Neural cell (in vitro differentiated cells): ENCODE measurements around the gene CAPN8. TPM values are rescaled to one million over a fixed set of nuclear protein-coding genes. Genes with fewer than 3 reads are reported as not detected.

Source experiments
- H2AFZ ChIP-seq: fragments of 200-600, 300-800 bp; sonication (generic), shearing (Covaris generic); 2 replicates; pipeline ENCODE4 v1.6.0; 2014; ENCODE audit warnings: low read depth, mild to moderate bottlenecking, antibody characterized with exemption, low read length, moderate library complexity
- H3F3A ChIP-seq: fragments of 200-600 bp; shearing (Covaris generic); 2 replicates; pipeline ENCODE4 v1.6.1; 2016; ENCODE audit warnings: mild to moderate bottlenecking, moderate library complexity, mixed read lengths, antibody characterized with exemption, low read length; ENCODE audit not compliant: insufficient read depth, poor library complexity, severe bottlenecking
- H3K27ac ChIP-seq: fragments of 200-600, 300-800 bp; sonication (generic), shearing (Covaris generic); 2 replicates; pipeline ENCODE4 v1.5.1; 2014; ENCODE audit warnings: mild to moderate bottlenecking, low read length, moderate library complexity
- H3K27me3 ChIP-seq: fragments of 300-800, 200-600 bp; sonication (generic), shearing (Covaris generic); 2 replicates; pipeline ENCODE4 v1.6.0; 2014; ENCODE audit warnings: mild to moderate bottlenecking, low read depth, low read length, moderate library complexity; ENCODE audit not compliant: insufficient read depth
- H3K36me3 ChIP-seq: fragments of 300-800, 200-600 bp; sonication (generic), shearing (Covaris generic); 2 replicates; pipeline ENCODE4 v1.5.1; 2014; ENCODE audit warnings: mild to moderate bottlenecking, antibody characterized with exemption, low read length, moderate library complexity; ENCODE audit not compliant: insufficient read depth
- H3K4me2 ChIP-seq: fragments of 300-800, 200-600 bp; sonication (generic), shearing (Covaris generic); 2 replicates; pipeline ENCODE4 v1.6.0; 2014; ENCODE audit warnings: mild to moderate bottlenecking, low read length
- H3K4me3 ChIP-seq: fragments of 300-800, 200-600 bp; sonication (generic), shearing (Covaris generic); 2 replicates; pipeline ENCODE4 v1.5.1; 2014; ENCODE audit warnings: mild to moderate bottlenecking, low read length, moderate library complexity
- H3K79me2 ChIP-seq: fragments of 200-600 bp; shearing (Covaris generic); replicated peaks from 2 replicates; pipeline ENCODE4 v1.6.0; 2014; ENCODE audit warnings: mild to moderate bottlenecking, low read length, moderate library complexity; ENCODE audit not compliant: insufficient read depth
- H3K9ac ChIP-seq: fragments of 300-800, 200-600 bp; sonication (generic), shearing (Covaris generic); 2 replicates; pipeline ENCODE4 v1.6.1; 2016; ENCODE audit warnings: mild to moderate bottlenecking, low read length, mixed read lengths
- H3K9me2 ChIP-seq: fragments of 200-600 bp; shearing (Covaris generic); 2 replicates; pipeline ENCODE4 v1.6.1; 2016; ENCODE audit warnings: mild to moderate bottlenecking, low read length, mixed read lengths; ENCODE audit not compliant: insufficient read depth
- H3K9me3 ChIP-seq: fragments of 200-600, 300-800 bp; sonication (generic), shearing (Covaris generic); 2 replicates; pipeline ENCODE4 v1.6.1; 2016; ENCODE audit warnings: mild to moderate bottlenecking, mixed run types, low read length, moderate library complexity, mixed read lengths
- H4K20me1 ChIP-seq: fragments of 200-600 bp; shearing (Covaris generic); 2 replicates; pipeline ENCODE4 v1.6.1; 2016; ENCODE audit warnings: mild to moderate bottlenecking, mixed run types; ENCODE audit not compliant: insufficient read depth
- EP300 ChIP-seq: fragments of 450-650 bp; conservative IDR thresholded peaks from 2 replicates; pipeline ENCODE4 v1.6.1; 2014; ENCODE audit warnings: antibody characterized with exemption, mild to moderate bottlenecking, moderate library complexity; ENCODE audit not compliant: poor library complexity, severe bottlenecking
- EZH2 ChIP-seq: fragments of 200-600, 300-800 bp; shearing (Covaris generic), sonication (generic); IDR thresholded peaks from 2 replicates; pipeline ENCODE4 v1.6.1; 2014; ENCODE audit warnings: antibody characterized with exemption, low read length, borderline replicate concordance, mild to moderate bottlenecking; ENCODE audit not compliant: insufficient read depth, poor library complexity, severe bottlenecking
- MXI1 ChIP-seq: fragments of 450-650 bp; conservative IDR thresholded peaks from 2 replicates; pipeline ENCODE4 v1.6.1; 2014; ENCODE audit warnings: antibody characterized with exemption, mild to moderate bottlenecking; ENCODE audit not compliant: poor library complexity, severe bottlenecking
- POLR2AphosphoS5 ChIP-seq: IDR thresholded peaks from 2 replicates; pipeline ENCODE4 v1.6.1; 2012
- RAD21 ChIP-seq: fragments of 450-650 bp; conservative IDR thresholded peaks from 2 replicates; pipeline ENCODE4 v1.6.1; 2014; ENCODE audit warnings: antibody characterized with exemption, mild to moderate bottlenecking, moderate library complexity
- SMC3 ChIP-seq: fragments of 450-650 bp; conservative IDR thresholded peaks from 2 replicates; pipeline ENCODE4 v1.6.1; 2014; ENCODE audit warnings: antibody characterized with exemption, mild to moderate bottlenecking, moderate library complexity; ENCODE audit not compliant: poor library complexity
- TAF1 ChIP-seq: IDR thresholded peaks from 2 replicates; pipeline ENCODE4 v1.6.1; 2012; ENCODE audit warnings: low read depth
- polyA plus RNA-seq: library from polyadenylated mRNA; depleted of rRNA; stranded (reverse); fragments of >200 nt; gene quantifications from 2 replicates; pipeline ENCODE4 v1.2.3, GENCODE V29; 2014
- TF ChIP-seq, protein P1 (sequence below): fragments of 450-650 bp; IDR thresholded peaks from 2 replicates; pipeline ENCODE4 v1.5.1; 2014; ENCODE audit warnings: antibody characterized with exemption, mild to moderate bottlenecking, moderate library complexity; ENCODE audit not compliant: poor library complexity, severe bottlenecking
- TF ChIP-seq, protein P2 (sequence below): IDR thresholded peaks from 2 replicates; pipeline ENCODE4 v1.6.1; 2012; ENCODE audit warnings: borderline replicate concordance

Gene CAPN8
- polyA plus RNA-seq, 1 donor from 2014 or later = not detected

- Histone ChIP-seq H3K79me2 (no peaks in the 10 kb centered on the region), H3K4me3 (no peak overlapping the region), H4K20me1 (no peaks in the 10 kb centered on the region), H3K9ac (no peak overlapping the region), H3K27me3 (no peaks in the 10 kb centered on the region), H3K36me3 (no peaks in the 10 kb centered on the region), H3K27ac (no peak overlapping the region), H2AFZ (no peak overlapping the region), H3K9me3 (no peaks in the 10 kb centered on the region), H3K4me2 (no peak overlapping the region), H3F3A (no peaks in the 10 kb centered on the region), H3K9me2 (no peaks in the 10 kb centered on the region)
- TF ChIP-seq POLR2AphosphoS5 = no peak
- TF ChIP-seq, protein P1, sequence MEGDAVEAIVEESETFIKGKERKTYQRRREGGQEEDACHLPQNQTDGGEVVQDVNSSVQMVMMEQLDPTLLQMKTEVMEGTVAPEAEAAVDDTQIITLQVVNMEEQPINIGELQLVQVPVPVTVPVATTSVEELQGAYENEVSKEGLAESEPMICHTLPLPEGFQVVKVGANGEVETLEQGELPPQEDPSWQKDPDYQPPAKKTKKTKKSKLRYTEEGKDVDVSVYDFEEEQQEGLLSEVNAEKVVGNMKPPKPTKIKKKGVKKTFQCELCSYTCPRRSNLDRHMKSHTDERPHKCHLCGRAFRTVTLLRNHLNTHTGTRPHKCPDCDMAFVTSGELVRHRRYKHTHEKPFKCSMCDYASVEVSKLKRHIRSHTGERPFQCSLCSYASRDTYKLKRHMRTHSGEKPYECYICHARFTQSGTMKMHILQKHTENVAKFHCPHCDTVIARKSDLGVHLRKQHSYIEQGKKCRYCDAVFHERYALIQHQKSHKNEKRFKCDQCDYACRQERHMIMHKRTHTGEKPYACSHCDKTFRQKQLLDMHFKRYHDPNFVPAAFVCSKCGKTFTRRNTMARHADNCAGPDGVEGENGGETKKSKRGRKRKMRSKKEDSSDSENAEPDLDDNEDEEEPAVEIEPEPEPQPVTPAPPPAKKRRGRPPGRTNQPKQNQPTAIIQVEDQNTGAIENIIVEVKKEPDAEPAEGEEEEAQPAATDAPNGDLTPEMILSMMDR = no peak
- TF ChIP-seq, protein P2, sequence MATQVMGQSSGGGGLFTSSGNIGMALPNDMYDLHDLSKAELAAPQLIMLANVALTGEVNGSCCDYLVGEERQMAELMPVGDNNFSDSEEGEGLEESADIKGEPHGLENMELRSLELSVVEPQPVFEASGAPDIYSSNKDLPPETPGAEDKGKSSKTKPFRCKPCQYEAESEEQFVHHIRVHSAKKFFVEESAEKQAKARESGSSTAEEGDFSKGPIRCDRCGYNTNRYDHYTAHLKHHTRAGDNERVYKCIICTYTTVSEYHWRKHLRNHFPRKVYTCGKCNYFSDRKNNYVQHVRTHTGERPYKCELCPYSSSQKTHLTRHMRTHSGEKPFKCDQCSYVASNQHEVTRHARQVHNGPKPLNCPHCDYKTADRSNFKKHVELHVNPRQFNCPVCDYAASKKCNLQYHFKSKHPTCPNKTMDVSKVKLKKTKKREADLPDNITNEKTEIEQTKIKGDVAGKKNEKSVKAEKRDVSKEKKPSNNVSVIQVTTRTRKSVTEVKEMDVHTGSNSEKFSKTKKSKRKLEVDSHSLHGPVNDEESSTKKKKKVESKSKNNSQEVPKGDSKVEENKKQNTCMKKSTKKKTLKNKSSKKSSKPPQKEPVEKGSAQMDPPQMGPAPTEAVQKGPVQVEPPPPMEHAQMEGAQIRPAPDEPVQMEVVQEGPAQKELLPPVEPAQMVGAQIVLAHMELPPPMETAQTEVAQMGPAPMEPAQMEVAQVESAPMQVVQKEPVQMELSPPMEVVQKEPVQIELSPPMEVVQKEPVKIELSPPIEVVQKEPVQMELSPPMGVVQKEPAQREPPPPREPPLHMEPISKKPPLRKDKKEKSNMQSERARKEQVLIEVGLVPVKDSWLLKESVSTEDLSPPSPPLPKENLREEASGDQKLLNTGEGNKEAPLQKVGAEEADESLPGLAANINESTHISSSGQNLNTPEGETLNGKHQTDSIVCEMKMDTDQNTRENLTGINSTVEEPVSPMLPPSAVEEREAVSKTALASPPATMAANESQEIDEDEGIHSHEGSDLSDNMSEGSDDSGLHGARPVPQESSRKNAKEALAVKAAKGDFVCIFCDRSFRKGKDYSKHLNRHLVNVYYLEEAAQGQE = no peak
- TF ChIP-seq SMC3 = no peak
- no peak for TF ChIP-seq RAD21
- no peak for TF ChIP-seq TAF1
- no peak for TF ChIP-seq EZH2
- TF ChIP-seq EP300 = no peak
- TF ChIP-seq MXI1 = no peak
These were observed 152.2 kb downstream of the CAPN8 start for GRCh38 chr1:223513309-223513708.

DNA sequence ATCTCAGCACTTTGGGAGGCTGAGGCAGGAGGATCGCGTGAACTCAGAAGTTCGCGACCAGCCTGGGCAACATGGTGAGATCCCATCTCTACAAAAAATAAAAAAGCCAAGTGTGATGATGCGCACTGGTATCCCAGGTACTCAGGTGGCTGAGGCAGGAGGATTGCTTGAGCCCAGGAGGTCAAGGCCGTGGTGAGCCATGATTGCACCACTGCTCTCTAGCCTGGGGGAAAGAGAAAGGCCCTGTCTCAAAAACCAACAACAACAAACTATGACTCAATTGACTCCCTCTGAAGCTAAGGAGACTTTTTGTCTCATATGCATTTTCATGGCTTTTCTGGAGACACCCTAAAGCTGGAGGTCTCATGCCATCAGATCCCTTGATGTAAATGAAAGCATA, 153.4 kb downstream of the CAPN8 start:
- H4K20me1 ChIP-seq = no peaks in the 10 kb centered on the region
- H3K27me3 ChIP-seq = no peaks in the 10 kb centered on the region
- no peak overlapping the region for H3K27ac ChIP-seq
- H3K4me2 ChIP-seq = no peak overlapping the region
- TF ChIP-seq TAF1 = no peak
- TF ChIP-seq, protein P1 = no peak
- TF ChIP-seq EZH2 = no peak
- no peak for TF ChIP-seq SMC3
- TF ChIP-seq, protein P2 = no peak
- no peak for TF ChIP-seq MXI1
- TF ChIP-seq EP300 = no peak
- H3F3A ChIP-seq = no peaks in the 10 kb centered on the region
- H3K9me2 ChIP-seq = no peaks in the 10 kb centered on the region
- no peaks in the 10 kb centered on the region for H3K36me3 ChIP-seq
- no peak overlapping the region for H3K9ac ChIP-seq
- H2AFZ ChIP-seq = no peak overlapping the region
- H3K79me2 ChIP-seq = no peaks in the 10 kb centered on the region
- no peaks in the 10 kb centered on the region for H3K9me3 ChIP-seq
- no peak overlapping the region for H3K4me3 ChIP-seq
